GM19395 (cell line): ENCODE results near the gene ESR2.

Experiments used
- ATAC-seq: cut with Tn5 transposase; IDR thresholded peaks from one replicate; pipeline ENCODE4 v1.9.1; 2021; ENCODE audit warnings: mild to moderate bottlenecking, moderate library complexity; ENCODE audit not compliant: unreplicated experiment

The ESR2 gene

DNA sequence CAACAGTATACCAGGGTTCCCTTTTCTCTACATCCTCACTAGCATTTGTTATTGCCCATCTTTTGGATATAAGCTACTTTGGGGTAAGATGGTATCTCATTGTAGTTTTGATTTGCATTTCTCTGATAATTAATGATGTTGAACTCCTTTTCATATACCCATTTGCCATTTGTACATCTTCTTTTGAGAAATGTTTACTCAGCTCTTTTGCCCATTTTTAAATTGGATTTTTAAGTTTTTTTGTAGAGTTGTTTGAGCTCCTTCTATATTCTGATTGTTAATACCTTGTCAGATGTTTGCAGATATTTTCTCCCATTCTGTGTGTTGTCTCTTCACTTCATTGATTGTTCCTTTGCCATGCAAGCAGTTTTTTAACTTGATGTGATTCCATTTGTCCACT lies 22.2 kb downstream of the ESR2 start:
- no peak for ATAC-seq

DNA sequence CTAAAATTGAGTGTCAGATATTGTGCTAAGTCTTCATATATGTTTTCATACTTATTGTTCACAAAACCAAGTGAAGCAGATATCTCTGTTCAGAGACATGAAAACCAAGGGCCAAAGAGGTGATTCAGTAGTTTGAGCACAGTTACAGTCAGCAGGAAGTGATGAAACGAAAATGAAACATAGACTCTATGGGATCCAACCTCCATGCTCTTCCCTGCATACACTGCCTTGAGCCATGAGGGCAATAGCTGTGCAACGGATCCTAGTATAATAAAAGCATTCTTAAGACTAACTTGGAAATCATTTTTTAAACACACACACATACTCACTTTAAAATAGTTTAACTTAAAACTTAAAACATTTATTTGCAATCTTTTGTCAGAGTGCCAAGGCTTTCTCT lies 27.9 kb downstream of the ESR2 start:
- ATAC-seq: peak; percentile 61

GRCh38 chr14:64265222-64265621 lies 28.9 kb downstream of the ESR2 start:
- ATAC-seq: no peak

- ATAC-seq: no peak
These were observed 33.8 kb downstream of the ESR2 start for GRCh38 chr14:64260418-64260817.

DNA sequence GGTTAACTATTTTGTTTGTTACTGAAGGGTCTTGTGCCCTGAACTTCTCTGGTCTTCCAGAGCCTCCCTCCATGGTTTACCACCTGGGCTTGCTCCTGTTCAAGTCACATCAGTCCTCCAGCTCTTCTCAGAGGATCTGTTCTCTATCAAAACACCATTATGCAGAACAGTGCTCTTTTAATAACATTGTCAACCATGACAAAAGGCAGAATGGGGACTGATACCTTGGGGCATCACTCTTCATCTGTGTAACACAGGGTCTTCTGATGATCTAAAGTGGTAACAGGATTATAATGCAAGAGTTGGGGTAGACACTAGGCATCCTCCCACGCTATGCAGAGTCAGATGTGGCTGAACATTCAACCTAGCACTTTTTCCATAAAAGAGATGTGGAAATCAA lies 38.4 kb downstream of the ESR2 start:
- no peak for ATAC-seq

GRCh38 chr14:64253672-64254071 lies 40.5 kb downstream of the ESR2 start:
- no peak for ATAC-seq

DNA sequence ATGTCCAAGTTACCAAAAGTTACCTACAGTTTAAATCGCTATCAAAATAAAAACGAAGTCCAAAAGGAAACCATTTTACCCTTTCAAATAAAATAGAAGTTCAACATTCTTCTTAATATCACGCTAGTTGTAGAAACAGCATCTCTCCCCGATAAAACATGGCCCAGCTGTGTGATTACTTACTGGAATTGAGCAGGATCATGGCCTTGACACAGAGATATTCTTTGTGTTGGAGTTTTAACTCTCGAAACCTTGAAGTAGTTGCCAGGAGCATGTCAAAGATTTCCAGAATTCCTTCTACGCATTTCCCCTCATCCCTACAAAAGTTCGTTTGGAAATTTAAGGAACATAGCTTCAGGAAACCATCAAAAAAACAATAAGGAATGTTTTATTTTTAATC lies 44.8 kb downstream of the ESR2 start:
- ATAC-seq: no peak

- no peak for ATAC-seq
These were observed 45.5 kb downstream of the ESR2 start for GRCh38 chr14:64248689-64249088.

DNA sequence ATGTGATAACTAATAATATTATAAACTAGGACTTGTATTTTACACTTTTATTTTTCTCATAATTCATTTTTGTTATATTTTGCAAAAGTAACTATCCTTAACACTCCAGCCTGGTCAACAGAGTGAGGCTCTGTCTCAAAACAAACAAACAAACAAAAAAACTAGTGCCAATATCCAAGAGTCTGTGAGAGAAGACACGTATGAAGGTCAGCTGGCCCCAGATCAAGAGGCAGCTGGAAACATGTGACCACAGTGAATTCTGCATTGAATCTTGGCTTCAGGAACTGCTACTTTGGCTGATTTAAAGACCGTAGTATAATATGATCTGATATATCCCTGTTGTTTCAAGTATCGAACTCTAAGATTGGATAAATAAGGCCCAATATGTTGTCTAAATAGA lies 47.0 kb downstream of the ESR2 start:
- ATAC-seq: no peak

DNA sequence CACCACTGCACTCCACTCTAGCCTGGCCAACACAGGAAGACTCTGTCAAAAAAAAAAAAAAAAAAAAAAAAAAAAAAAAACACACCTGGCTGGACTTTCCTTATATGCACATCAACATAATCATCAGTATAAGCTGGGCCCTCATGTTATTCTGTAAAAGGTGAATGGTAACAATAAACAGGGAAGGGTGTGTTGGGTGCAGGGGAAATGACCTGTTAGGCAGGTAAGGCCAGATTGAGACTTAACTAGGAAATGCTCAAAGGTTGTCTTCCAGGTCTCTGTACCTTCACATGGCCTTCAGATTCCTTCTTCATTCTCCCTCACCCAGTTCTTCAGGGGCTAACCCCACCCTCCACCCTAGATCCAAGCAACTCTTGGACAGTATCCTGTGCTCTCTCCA lies 47.5 kb downstream of the ESR2 start:
- ATAC-seq: no peak

DNA sequence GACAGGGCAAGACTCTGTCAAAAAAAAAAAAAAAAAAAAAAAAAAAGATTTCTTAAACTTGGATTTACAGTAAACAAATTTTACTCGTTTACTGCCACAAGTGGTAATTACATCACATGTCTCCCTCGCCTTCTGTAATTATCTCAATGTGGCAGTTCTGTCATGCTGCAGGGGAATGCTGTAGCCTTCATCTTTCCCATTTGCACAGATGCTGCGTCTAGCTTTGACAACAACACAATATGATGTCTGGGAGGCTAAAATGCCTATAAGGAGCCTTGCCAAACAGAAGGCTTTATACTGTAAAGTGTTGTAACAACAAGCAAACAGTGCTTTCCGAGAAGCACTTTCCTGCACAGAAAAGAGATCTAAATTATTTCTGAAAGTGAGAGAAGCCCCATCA lies 48.7 kb downstream of the ESR2 start:
- no peak for ATAC-seq

DNA sequence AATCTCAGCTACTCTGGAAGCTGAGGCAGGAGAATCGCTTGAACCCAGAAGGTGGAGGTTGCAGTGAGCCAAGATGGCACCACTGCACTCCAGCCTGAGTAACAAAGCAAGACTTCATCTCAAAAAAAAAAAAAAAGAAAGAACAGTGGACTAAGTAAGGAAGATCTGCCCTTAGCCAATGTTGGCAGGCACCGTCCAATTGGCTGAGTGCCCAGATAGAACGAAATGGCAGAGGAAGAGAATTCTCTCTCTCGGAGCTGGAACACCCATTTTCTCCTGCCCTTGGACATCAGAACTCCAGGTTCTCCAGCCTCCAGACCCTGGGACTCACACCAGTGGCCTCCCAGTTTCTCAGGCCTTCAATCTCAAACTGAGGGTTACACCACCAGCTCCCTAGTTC lies 49.9 kb downstream of the ESR2 start:
- no peak for ATAC-seq

- ATAC-seq: no peak
These were observed 55.5 kb downstream of the ESR2 start for GRCh38 chr14:64238631-64239030.

GRCh38 chr14:64238049-64238448 lies 56.1 kb downstream of the ESR2 start:
- no peak for ATAC-seq

DNA sequence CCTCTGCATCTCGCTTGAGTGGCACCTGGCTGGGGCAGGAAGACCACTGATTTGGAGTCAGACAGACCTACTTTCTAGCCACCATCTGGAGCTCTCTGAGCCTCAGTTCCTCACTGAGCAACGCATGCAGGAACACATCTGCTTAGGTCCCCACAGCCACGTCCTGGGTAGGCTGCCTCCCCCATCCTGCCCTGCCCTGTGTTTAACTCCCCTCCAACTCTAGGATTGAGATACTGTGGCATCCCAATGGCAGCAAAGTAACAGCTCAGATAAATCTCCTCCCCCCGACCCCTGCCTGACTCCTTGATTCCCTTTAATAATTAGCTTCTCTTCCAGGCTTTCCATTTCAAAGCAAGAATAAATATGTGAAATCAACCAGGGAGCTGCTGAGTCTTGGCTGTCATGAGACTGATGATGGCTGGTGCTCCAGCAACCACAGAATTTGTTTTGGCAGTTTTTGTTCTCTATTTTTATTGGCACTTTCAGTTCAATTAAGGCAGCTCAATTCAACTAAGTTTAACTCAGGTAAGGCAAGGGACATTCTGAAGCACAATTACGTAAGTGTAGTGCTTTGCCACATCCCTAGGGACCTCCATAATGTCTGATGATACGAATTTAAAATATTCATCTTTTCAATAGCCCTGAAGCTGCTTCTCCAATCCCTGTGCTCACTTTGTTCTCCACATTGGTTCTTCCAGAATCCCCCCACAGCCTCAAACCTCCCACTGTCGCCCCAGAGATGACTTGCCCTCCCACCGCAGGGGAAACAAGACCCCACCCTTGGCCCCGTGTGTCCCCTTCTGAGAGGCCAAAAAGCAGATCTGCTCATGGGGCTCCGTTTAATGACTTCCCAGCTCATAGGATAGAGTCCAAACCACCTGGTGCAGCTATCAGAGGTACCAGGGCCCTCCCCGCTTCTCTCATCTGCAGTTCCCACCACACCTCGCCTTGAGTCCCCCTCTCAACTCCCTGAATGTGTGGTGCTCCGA lies 58.2 kb downstream of the ESR2 start:
- ATAC-seq: peak; percentile 79

- peak; percentile 3 for ATAC-seq
These were observed 59.1 kb downstream of the ESR2 start for GRCh38 chr14:64234877-64235651.

- no peak for ATAC-seq
These were observed 60.5 kb downstream of the ESR2 start for GRCh38 chr14:64233531-64234190.

GRCh38 chr14:64232944-64233343 lies 61.2 kb downstream of the ESR2 start:
- no peak for ATAC-seq

GRCh38 chr14:64232095-64232838 lies 61.9 kb downstream of the ESR2 start:
- peak; percentile 40 for ATAC-seq

DNA sequence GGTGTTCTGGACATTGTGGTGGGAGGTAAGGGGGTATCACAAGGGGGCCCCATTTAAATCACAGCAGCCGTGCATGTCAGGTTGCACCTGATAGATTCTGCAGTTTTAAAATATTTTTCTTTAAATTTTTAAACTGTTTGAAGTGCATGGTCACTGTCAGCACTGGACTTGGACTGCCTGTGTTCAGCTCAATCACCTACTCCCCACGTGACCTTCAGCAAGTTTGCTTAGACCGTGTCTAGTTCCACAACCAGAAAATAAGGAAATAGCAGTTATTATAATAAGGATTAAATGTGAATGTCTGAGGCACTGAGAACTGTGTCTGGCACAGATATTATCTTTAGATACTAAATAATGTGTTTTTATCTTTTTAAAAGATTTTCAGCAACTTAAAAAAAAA lies 64.7 kb downstream of the ESR2 start:
- ATAC-seq: no peak

DNA sequence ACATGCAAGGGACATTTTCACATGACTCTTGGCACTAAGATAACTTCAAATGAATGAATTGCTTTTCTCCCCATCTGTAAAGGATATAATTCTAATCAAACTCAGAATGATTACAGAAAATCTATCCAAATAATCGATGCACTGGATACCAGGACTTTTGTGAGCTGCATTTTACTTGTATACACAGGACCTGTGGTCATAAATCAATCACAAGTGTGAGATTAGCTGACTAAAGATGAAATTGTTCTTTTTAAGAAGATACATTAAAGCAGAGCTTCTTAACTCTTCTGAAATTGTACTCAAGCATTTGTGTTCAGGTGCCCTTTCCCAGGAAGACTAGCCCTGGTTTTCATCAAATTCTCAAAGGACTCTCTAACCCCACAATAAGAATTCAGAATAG lies 66.3 kb downstream of the ESR2 start:
- ATAC-seq: no peak
